ENCODE data around the gene APOM. TPM values are rescaled to one million over a fixed set of nuclear protein-coding genes. Genes with fewer than 3 reads are reported as not detected.
A peak's percentile ranks its signal among the peaks of the same experiment; 100 is the strongest.

The APOM gene
- total RNA-seq, 1 donor from 2014 or later = 2.4 TPM

DNA sequence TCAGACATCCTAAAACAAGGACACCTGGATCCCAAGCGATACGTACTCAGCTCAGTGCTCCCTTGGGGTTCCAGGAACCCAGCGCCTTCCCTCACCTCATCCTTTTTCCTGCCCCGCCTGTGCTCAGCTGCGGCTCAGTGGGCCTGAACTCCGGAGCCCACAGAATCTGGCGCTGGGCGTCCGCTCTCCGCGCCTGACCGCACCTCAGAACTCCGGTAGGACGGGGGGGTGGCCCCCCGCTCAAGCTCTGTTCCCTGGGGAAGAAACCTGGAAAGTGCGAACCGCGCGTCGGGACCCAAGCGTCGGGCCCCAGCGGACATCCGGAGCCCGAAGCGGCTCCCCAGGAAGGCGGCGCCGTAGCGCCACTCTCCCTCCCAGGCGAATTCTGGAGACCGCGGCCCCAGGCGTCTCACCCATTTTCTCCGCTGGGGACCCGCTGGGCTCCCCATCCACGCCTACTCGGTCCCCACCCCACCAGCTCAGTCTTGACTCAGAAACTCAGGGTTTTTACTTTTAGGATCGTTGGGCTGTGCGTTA is 25.5 kb downstream of the APOM start:
- H3K9me3 ChIP-seq (replicated peaks) = no peaks in the 10 kb centered on the region
- H3K27me3 ChIP-seq (ENCODE audit: low read depth) = no peaks in the 10 kb centered on the region
- H3K27ac ChIP-seq (replicated peaks) = peak overlapping the region; percentile 72
- H3K36me3 ChIP-seq = peaks cover 9% of the 10 kb centered on the region
- peak; percentile 38 for DNase-seq
- TF ChIP-seq, protein P1, sequence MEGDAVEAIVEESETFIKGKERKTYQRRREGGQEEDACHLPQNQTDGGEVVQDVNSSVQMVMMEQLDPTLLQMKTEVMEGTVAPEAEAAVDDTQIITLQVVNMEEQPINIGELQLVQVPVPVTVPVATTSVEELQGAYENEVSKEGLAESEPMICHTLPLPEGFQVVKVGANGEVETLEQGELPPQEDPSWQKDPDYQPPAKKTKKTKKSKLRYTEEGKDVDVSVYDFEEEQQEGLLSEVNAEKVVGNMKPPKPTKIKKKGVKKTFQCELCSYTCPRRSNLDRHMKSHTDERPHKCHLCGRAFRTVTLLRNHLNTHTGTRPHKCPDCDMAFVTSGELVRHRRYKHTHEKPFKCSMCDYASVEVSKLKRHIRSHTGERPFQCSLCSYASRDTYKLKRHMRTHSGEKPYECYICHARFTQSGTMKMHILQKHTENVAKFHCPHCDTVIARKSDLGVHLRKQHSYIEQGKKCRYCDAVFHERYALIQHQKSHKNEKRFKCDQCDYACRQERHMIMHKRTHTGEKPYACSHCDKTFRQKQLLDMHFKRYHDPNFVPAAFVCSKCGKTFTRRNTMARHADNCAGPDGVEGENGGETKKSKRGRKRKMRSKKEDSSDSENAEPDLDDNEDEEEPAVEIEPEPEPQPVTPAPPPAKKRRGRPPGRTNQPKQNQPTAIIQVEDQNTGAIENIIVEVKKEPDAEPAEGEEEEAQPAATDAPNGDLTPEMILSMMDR (IDR thresholded peaks at IDR 0.05; ENCODE audit: borderline replicate concordance) = peak; percentile 19
- intact Hi-C loops (cut with micrococcal nuclease) = no loop called here
- H3K4me3 ChIP-seq = peak overlapping the region; percentile 74
- H3K4me1 ChIP-seq = peaks cover 27% of the 10 kb centered on the region

DNA sequence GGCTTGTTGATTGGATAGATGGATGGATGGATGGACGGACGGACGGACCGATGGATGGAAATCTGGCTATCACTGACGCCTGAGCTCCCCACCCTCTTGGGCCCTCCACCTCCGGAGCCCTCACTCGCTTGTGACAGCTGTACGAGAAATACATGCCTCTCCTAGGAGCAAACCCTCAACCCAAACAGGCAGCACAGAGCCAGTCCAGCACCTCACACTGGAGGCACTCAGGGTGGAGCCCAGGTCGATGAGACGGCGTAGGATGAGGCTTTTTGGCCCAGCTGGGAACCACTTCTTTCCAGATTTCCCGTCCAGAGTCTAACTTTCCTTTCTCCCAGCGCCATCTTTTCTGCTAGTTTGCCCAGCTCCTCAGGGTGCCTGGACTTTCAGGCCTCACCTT is 27.9 kb downstream of the APOM start:
- DNase-seq = no peak
- Histone ChIP-seq H3K4me1 (peaks cover 27% of the 10 kb centered on the region), H3K27ac (replicated peaks) (no peak overlapping the region), H3K27me3 (ENCODE audit: low read depth) (no peaks in the 10 kb centered on the region), H3K9me3 (replicated peaks) (no peaks in the 10 kb centered on the region), H3K4me3 (no peak overlapping the region), H3K36me3 (peaks cover 33% of the 10 kb centered on the region)
- intact Hi-C loops (cut with micrococcal nuclease) = no loop called here
- TF ChIP-seq, protein P1 (IDR thresholded peaks at IDR 0.05; ENCODE audit: borderline replicate concordance) = no peak

DNA sequence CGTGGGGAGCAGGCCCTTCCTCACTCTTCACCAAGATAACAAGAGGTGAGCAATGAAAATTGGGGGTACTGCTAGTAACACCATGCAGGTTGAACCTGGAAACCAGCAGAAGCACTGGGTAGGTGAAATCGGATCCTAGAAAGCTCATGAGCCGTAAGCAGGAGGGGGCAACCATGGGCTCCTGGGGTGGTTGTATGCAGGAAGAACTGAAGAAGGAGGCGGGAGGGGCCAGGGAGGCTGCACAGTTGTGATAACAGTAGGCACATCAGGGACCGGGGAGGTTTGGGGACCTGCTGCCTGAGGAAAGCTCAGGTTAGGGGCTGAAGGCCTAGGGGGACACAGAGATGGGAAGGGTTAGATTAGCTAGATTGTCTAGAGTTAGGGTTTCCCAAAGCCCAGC is 30.8 kb downstream of the APOM start:
- DNase-seq = no peak
- TF ChIP-seq, protein P1 (IDR thresholded peaks at IDR 0.05; ENCODE audit: borderline replicate concordance) = no peak
- H3K27ac ChIP-seq (replicated peaks) = no peak overlapping the region
- peaks cover 62% of the 10 kb centered on the region for H3K36me3 ChIP-seq
- H3K4me1 ChIP-seq = peaks cover 13% of the 10 kb centered on the region
- H3K9me3 ChIP-seq (replicated peaks) = no peaks in the 10 kb centered on the region
- intact Hi-C loops (cut with micrococcal nuclease) = no loop called here
- H3K27me3 ChIP-seq (ENCODE audit: low read depth) = no peaks in the 10 kb centered on the region
- no peak overlapping the region for H3K4me3 ChIP-seq

DNA sequence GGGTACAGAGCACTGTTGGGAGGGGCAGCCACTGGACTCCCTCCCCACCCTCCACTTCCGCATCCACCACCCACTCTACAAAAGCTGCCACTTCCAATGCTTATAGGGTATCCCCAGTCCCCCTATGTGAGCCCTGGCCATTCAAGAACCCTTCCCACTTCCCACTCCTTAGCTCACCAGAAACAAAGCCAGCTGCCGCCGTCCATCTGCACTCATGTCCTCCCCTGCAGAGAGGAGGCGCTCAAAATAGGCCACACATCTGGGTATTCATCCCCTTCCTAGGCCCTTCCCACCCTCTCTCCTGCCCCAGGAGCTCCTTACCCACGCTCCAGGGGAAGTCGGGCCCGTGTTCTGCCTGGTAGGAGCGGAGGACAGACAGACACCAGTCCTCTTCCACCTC is 31.6 kb downstream of the APOM start:
- peaks cover 8% of the 10 kb centered on the region for H3K4me1 ChIP-seq
- H3K4me3 ChIP-seq = no peak overlapping the region
- no peak overlapping the region for H3K27ac ChIP-seq (replicated peaks)
- DNase-seq = no peak
- no peaks in the 10 kb centered on the region for H3K9me3 ChIP-seq (replicated peaks)
- no peaks in the 10 kb centered on the region for H3K27me3 ChIP-seq (ENCODE audit: low read depth)
- intact Hi-C loops (cut with micrococcal nuclease) = no loop called here
- TF ChIP-seq, protein P1 (IDR thresholded peaks at IDR 0.05; ENCODE audit: borderline replicate concordance) = no peak
- H3K36me3 ChIP-seq = peaks cover 71% of the 10 kb centered on the region

DNA sequence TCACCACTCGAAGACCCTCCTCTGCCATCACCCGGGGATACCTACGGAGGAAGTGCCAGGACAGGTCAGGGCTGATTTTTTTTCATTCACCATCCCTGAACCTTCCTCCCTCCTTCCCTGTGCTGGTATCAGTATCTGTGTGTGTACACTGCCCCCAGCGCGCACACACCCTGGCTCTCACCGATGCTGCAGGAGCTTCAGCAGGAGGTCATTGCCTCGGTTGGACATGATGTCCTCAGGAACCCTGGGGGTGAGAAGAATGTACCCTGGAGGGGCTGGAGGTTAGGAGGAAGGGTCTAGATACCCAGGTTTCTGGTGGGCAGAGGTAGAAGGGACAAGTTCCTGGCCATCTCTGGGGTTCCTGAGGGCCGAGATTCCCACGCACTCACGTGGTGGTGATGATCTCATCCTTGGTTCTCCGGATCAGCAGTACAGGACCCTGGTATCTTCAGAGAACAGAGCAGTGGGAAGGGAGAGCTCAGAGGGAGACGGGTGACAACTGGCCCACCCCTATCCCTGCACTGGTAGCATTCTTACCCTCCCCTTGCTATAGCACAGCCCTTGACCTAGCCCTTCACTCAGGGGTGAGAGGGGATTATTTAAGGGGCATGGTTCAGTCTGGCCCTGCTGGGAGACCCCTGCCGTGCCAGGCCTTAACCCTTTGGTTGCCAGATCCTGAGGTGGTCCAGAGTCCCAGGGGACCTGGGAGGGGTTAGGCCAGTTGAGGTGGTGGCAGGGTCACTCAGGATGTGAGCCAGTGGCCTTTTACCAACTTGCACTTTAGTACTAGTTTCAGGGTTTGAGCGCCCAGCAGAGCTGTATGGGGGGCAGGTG is 32.4 kb downstream of the APOM start:
- Histone ChIP-seq H3K27ac (replicated peaks) (no peak overlapping the region), H3K9me3 (replicated peaks) (no peaks in the 10 kb centered on the region), H3K4me1 (peaks cover 3% of the 10 kb centered on the region), H3K27me3 (ENCODE audit: low read depth) (no peaks in the 10 kb centered on the region), H3K36me3 (peaks cover 78% of the 10 kb centered on the region), H3K4me3 (no peak overlapping the region)
- intact Hi-C loops (cut with micrococcal nuclease) = no loop called here
- TF ChIP-seq, protein P1 (IDR thresholded peaks at IDR 0.05; ENCODE audit: borderline replicate concordance) = no peak
- DNase-seq = no peak

Measured in left ventricle myocardium inferior (tissue), 1 donor.